KOPT-K1 (cell line): Measurements from ENCODE around the gene ASPSCR1.
"Not testable (repeated sequence)": the region's sequence is repeated elsewhere in the genome, so short reads cannot be mapped to it uniquely, and the experiment has no call there.

Experiments used
- H3K27ac ChIP-seq: fragments of 200-600 bp; sonication (generic); 2 replicates; pipeline ENCODE4 v1.5.1; 2016; ENCODE audit warnings: antibody characterized with exemption, mild to moderate bottlenecking, low read depth, low read length; ENCODE audit not compliant: poor library complexity, severe bottlenecking
- H3K36me3 ChIP-seq: fragments of 200-600 bp; sonication (generic); 2 replicates; pipeline ENCODE4 v1.5.1; 2017; ENCODE audit warnings: antibody characterized with exemption, mild to moderate bottlenecking, low read length, moderate library complexity; ENCODE audit not compliant: insufficient read depth
- H3K9me3 ChIP-seq: fragments of 200-600 bp; sonication (generic); 2 replicates; pipeline ENCODE4 v1.5.1; 2017; ENCODE audit warnings: antibody characterized with exemption, low read length, mild to moderate bottlenecking; ENCODE audit not compliant: insufficient read depth, poor library complexity, severe bottlenecking

The ASPSCR1 gene

DNA sequence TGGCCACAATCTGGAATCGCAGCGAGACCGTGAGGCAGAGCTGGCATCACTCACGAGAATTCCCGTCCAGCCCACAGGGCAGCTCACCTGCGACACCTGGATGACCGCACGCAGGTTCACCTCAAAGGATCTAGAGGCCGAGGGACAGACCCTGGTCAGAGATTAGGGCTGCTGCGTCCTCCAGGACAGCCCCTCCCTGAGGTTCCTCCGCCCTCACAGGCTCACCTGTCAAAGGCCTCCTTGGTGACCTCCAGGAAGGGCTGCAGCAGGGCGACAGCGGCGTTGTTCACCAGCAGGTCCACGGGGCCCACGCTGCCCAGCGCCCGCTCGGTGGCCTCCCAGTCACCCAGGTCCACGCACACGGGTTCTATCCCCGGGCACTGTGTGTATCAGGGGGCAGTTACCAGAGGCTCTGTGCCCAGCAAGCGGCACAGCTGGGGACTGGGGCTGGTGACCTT, 59.2 kb downstream of the ASPSCR1 start:
- H3K27ac ChIP-seq, result peak overlapping the region; percentile 65
- no peaks in the 10 kb centered on the region for H3K9me3 ChIP-seq

DNA sequence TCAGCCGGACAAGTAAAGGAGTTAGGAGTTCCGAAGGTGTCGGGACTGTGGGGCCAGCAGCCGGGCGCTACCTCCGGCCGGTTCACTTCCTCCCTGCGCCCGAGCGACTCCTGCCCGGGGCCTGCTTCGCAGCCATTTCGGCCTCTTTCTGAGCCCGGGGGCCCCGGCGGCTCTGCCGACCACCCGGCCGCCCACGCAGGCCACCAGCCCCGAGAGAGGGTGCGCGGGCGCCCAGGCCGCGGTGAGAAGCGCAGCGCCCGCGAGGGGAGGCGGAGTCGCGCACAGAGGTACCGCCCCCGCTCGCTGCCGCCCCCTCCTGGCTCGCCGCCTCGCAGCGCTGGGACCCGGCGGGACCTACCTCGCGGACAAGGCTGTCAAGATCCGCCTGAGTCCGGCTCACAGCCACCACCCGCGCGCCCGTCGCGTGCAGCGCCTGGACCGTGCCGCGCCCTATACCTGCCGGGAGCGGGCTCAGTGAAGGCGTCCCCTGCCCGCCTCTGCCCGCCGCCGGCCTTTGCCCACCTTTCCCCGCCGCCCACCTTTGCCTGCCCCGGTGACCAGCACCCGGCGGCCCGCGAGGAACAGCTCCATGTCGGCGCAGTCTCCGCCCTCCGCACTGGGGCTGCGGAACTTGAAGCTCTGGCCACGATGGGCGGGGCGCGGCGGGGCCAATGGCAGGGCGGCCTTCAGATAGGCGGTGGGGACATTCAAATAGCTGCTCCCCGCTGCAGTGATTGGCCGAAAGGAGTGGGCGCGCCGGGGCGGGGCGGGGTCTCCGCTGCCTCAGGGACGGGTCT, 59.9 kb downstream of the ASPSCR1 start, which contains the start of gene DCXR:
Gene DCXR, minus strand, starts transcription at position 606 of the 797 bp plus-strand sequence. Its CDS starts 15 bp downstream, at position 591.
- H3K27ac ChIP-seq, result peak within 1 kb of the TSS; percentile 65
- H3K36me3 ChIP-seq, result no peaks in the 10 kb centered on the region; the same call in 1 of the 2 replicates
- H3K9me3 ChIP-seq, result no peaks in the 10 kb centered on the region

More for the DNA sequence above, 59.2 kb downstream of the ASPSCR1 start:
- no peaks in the 10 kb centered on the region; the same call in 1 of the 2 replicates for H3K36me3 ChIP-seq

- Histone ChIP-seq H3K36me3 (no peaks in the 10 kb centered on the region; the same call in 1 of the 2 replicates), H3K27ac (peak overlapping the region; percentile 65), H3K9me3 (no peaks in the 10 kb centered on the region)
Observed at GRCh38 chr17:82037889-82038195, 60.4 kb downstream of the ASPSCR1 start.

- not testable (repeated sequence) for H3K36me3 ChIP-seq, H3K27ac ChIP-seq, H3K9me3 ChIP-seq
Observed at GRCh38 chr17:82038796-82039409, 61.5 kb downstream of the ASPSCR1 start.

GRCh38 chr17:82039695-82040299, 62.4 kb downstream of the ASPSCR1 start:
- H3K36me3 ChIP-seq, result no peaks in the 10 kb centered on the region; the same call in 1 of the 2 replicates
- no peak overlapping the region for H3K27ac ChIP-seq

GRCh38 chr17:82041144-82041814, 63.9 kb downstream of the ASPSCR1 start:
- no peaks in the 10 kb centered on the region for H3K9me3 ChIP-seq
- no peaks in the 10 kb centered on the region for H3K36me3 ChIP-seq
- H3K27ac ChIP-seq, result no peak overlapping the region

More at GRCh38 chr17:82039695-82040299, 62.4 kb downstream of the ASPSCR1 start:
- H3K9me3 ChIP-seq, result no peaks in the 10 kb centered on the region

GRCh38 chr17:82042649-82043048, 65.2 kb downstream of the ASPSCR1 start:
- Histone ChIP-seq H3K9me3 (no peaks in the 10 kb centered on the region), H3K27ac (no peak overlapping the region), H3K36me3 (peaks cover 5% of the 10 kb centered on the region; the same call in 1 of the 2 replicates)

DNA sequence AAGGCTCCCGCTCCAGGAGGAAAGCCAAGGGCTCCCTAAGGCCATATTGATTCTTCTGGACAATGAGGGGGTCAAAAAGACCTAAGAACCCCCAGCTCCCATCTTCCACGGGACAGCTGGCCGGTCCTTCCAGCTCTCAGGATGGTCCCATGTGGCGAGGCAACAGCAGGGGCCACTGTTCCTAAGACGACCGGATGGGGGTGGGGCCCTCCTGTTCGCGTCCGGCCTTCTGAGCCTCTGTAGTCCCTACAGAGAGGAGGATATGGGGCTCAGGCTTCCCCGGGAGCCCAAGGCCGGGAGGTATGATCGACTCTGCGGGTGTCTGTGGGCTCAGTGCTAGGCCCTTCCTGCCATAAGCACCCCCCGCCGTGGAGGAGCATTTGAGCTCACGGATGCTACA, 66.1 kb downstream of the ASPSCR1 start:
- no peak overlapping the region for H3K27ac ChIP-seq
- no peaks in the 10 kb centered on the region for H3K9me3 ChIP-seq
- H3K36me3 ChIP-seq, result peaks cover 11% of the 10 kb centered on the region; the same call in 1 of the 2 replicates

DNA sequence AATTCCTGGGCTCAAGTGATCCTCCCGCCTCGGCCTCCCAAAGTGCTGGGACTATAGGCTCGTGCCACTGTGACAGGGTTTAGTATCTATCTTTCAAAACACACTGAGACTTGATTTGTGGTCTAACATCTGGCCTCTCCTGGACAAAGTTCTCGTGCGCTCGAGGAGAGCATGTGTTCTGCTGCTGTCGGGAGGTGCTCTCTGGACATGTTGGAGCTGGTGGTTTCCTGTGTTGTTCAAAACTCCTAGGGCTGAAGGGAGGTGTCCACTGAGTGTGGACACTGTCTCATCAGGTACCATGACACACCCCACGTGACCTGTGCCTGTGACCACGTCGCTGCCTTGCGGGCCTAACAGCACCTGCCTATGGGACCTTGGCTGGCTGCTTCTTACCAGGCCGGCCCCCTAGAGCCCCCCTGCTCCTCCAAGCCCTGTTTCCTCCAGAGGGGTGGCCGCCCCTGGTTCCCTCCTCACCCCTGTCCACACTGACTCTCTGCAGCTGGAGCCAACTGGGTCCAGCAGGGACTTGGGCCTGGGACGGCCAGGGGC, 68.6 kb downstream of the ASPSCR1 start:
- no peaks in the 10 kb centered on the region for H3K9me3 ChIP-seq
- H3K36me3 ChIP-seq, result peaks cover 17% of the 10 kb centered on the region; the same call in 1 of the 2 replicates
- H3K27ac ChIP-seq, result no peak overlapping the region

DNA sequence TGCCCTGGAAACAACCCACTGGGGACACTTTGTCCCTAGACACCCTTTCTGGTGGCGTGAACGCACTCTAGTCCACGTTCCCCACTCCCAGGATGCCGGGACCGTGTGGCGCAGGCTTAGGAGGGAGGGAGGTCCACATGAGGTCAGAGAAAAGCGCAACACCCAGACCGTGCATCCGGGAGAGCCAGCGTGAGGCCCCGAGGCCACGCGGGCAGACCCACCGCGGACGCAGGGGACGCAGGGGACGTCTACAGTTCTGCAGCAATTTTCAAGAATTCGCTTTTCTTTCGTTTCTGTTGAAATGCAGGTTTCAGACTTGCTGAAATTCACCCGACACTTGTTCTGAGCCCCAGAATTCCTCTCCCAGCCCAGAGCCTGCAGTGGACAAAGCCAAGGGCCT, 69.5 kb downstream of the ASPSCR1 start:
- peaks cover 17% of the 10 kb centered on the region; the same call in 1 of the 2 replicates for H3K36me3 ChIP-seq
- no peak overlapping the region for H3K27ac ChIP-seq
- no peaks in the 10 kb centered on the region for H3K9me3 ChIP-seq

GRCh38 chr17:82047379-82047778, 70.0 kb downstream of the ASPSCR1 start:
- peaks cover 17% of the 10 kb centered on the region; the same call in 1 of the 2 replicates for H3K36me3 ChIP-seq
- no peaks in the 10 kb centered on the region for H3K9me3 ChIP-seq
- no peak overlapping the region for H3K27ac ChIP-seq

- H3K36me3 ChIP-seq, result peaks cover 17% of the 10 kb centered on the region; the same call in 1 of the 2 replicates
- no peak overlapping the region for H3K27ac ChIP-seq
- H3K9me3 ChIP-seq, result no peaks in the 10 kb centered on the region
Observed at GRCh38 chr17:82047914-82048570, 70.6 kb downstream of the ASPSCR1 start.

- Histone ChIP-seq H3K9me3 (no peaks in the 10 kb centered on the region), H3K27ac (no peak overlapping the region), H3K36me3 (peaks cover 21% of the 10 kb centered on the region; the same call in 1 of the 2 replicates)
Observed at GRCh38 chr17:82048571-82048971, 71.1 kb downstream of the ASPSCR1 start.

DNA sequence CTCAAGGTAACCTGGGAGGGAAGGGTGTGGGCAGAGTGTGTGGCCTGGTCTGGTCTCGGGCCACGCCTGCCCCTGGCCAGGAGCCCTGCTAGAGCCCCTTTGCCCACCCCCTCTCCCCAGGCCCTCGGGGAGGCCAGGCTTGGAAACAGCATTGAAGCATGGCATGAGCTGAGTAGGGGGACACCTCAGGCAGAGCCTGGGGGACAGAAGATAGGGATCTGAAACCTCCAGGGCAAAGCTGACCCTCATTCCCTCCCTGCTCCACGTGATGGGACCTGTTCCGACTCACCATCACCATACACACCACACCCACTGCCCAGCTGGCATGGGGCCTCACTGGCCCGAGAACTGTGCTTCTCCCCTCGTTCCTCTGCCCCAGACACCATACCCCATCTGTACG, 71.7 kb downstream of the ASPSCR1 start:
- no peaks in the 10 kb centered on the region for H3K9me3 ChIP-seq
- peaks cover 26% of the 10 kb centered on the region; the same call in 1 of the 2 replicates for H3K36me3 ChIP-seq

More for the DNA sequence above, 71.7 kb downstream of the ASPSCR1 start:
- H3K27ac ChIP-seq, result no peak overlapping the region
